CD4-positive, alpha-beta memory T cell (primary cell): ENCODE measurements around the gene FGR. TPM values are rescaled to one million over a fixed set of nuclear protein-coding genes. Genes with fewer than 3 reads are reported as not detected.

Experiments used
- CTCF ChIA-PET: fragments of 350-600 bp; sonication (Branson Sonifier 250); formaldehyde crosslinking; loops from one replicate; lab custom pipeline; 2021; ENCODE audit warnings: inconsistent platforms; ENCODE audit not compliant: partially characterized antibody; lab: Charles Lee
- POLR2A ChIA-PET: fragments of 350-600 bp; sonication (Branson Sonifier 250); formaldehyde crosslinking; loops from one replicate; lab custom pipeline; 2021; ENCODE audit not compliant: partially characterized antibody; lab: Charles Lee
- DNase-seq, 5 donors: peaks; one replicate each; pipeline versions ENCODE4 v3.0.0 to v3.0.0-alpha.2; 2020 to 2022; ENCODE audit warnings: mixed read lengths in 1 of 5
- H3K27ac ChIP-seq: one replicate; pipeline ENCODE4 v1.7.0; 2013; ENCODE audit warnings: low read depth, low read length
- H3K27me3 ChIP-seq: 2 replicates; pipeline ENCODE4 v1.7.0; 2013; ENCODE audit warnings: mild to moderate bottlenecking, low read length, moderate library complexity; ENCODE audit not compliant: insufficient read depth
- H3K36me3 ChIP-seq: 2 replicates; pipeline ENCODE4 v1.7.0; 2013; ENCODE audit warnings: mild to moderate bottlenecking, low read length, moderate library complexity; ENCODE audit not compliant: insufficient read depth
- H3K4me1 ChIP-seq: 2 replicates; pipeline ENCODE4 v1.7.0; 2013; ENCODE audit warnings: mild to moderate bottlenecking, low read length, moderate library complexity; ENCODE audit not compliant: insufficient read depth
- H3K4me3 ChIP-seq, 2 donors: one replicate each; pipeline ENCODE4 v1.7.0; 2013; ENCODE audit warnings: low read length in 2 of 2, mild to moderate bottlenecking in 1 of 2
- H3K9me3 ChIP-seq, 2 donors: one replicate each; pipeline ENCODE4 v1.7.0; 2013; ENCODE audit warnings: low read length in 2 of 2, control low read depth in 1 of 2; ENCODE audit not compliant: control insufficient read depth in 1 of 2
- H3K27ac Mint-ChIP-seq, 7 donors: one replicate each; pipeline ENCODE4 v1.8.0; 2020 to 2021; ENCODE audit warnings: mixed read lengths in 7 of 7, mild to moderate bottlenecking in 6 of 7, inconsistent platforms in 3 of 7, moderate library complexity in 3 of 7
- H3K27me3 Mint-ChIP-seq, 2 donors: one replicate each; pipeline ENCODE4 v1.8.0; 2020 to 2021; ENCODE audit warnings: mixed read lengths in 2 of 2
- H3K36me3 Mint-ChIP-seq, 2 donors: one replicate each; pipeline ENCODE4 v1.8.0; 2020 to 2021; ENCODE audit warnings: mixed read lengths in 2 of 2, inconsistent platforms in 1 of 2, mild to moderate bottlenecking in 1 of 2
- H3K4me1 Mint-ChIP-seq, 4 donors: one replicate each; pipeline ENCODE4 v1.8.0; 2020 to 2021; ENCODE audit warnings: mixed read lengths in 4 of 4, mild to moderate bottlenecking in 1 of 4
- H3K4me3 Mint-ChIP-seq, 8 donors: one replicate each; pipeline ENCODE4 v1.8.0; 2020 to 2021; ENCODE audit warnings: mixed read lengths in 8 of 8, mild to moderate bottlenecking in 7 of 8, moderate library complexity in 6 of 8, inconsistent platforms in 3 of 8
- H3K9me3 Mint-ChIP-seq, 8 donors: one replicate each; pipeline ENCODE4 v1.8.0; 2020 to 2021; ENCODE audit warnings: mixed read lengths in 8 of 8, mild to moderate bottlenecking in 5 of 8, inconsistent platforms in 3 of 8, moderate library complexity in 1 of 8
- intact Hi-C: fragments of 100-400 bp; cut with micrococcal nuclease; formaldehyde crosslinking; loops from one replicate; pipeline ENCODE4 v1.15.1; 2023
- polyA plus RNA-seq, 2 donors: library from polyadenylated mRNA; unstranded; fragments of 300-500 nt; fragmentation: Illumina TruSeq; gene quantifications; one replicate each; pipeline ENCODE4 v1.2.3, GENCODE V29; 2021
- total RNA-seq, 2 experiments: library from RNA; stranded (reverse); gene quantifications; one replicate each; pipeline ENCODE4 v1.2.3, GENCODE V29; 2021

FGR gene
- total and polyA plus RNA-seq, 4 experiments from 2014 or later: 0.12 to 2.9 (median 1.4) TPM

- no peaks in the 10 kb centered on the region for H3K36me3 ChIP-seq
- H3K9me3 ChIP-seq: no peaks in the 10 kb centered on the region
- peaks cover 24 to 40% (median 33%) of the 10 kb centered on the region in 4 donors for H3K4me1 Mint-ChIP-seq
- POLR2A ChIA-PET: interaction anchor here (0.9 to 3.9 kb wide), 14 partner anchors 11 to 270 kb away, joined by 3 to 26 read pairs (median 6); partner anchors contain the start of genes AHDC1, FAM76A, PPP1R8 and STX12
- intact Hi-C loops: loop anchor here (1.0 kb wide), 1 partner anchor 53 kb away; the partner anchor contains the start of gene FAM76A
- H3K27ac Mint-ChIP-seq: peak overlapping the region; percentile 90 to 99 (median 97)
- H3K4me3 ChIP-seq: peak overlapping the region; percentile 63 to 65
- H3K4me1 ChIP-seq: peaks cover 41% of the 10 kb centered on the region
- H3K9me3 Mint-ChIP-seq: no peaks in the 10 kb centered on the region
- peaks cover 0 to 4% of the 10 kb centered on the region in 2 donors for H3K36me3 Mint-ChIP-seq
- DNase-seq: no peak
- H3K27me3 Mint-ChIP-seq: no peaks in the 10 kb centered on the region
- peak overlapping the region; percentile 85 for H3K27ac ChIP-seq
- H3K4me3 Mint-ChIP-seq: peak overlapping the region; percentile 91 to 99 (median 96)
- H3K27me3 ChIP-seq: no peaks in the 10 kb centered on the region
- CTCF ChIA-PET: interaction anchor here (1.0 to 13.1 kb wide), 7 partner anchors 11 to 376 kb away, joined by 3 to 550 read pairs (median 4); partner anchors contain the start of genes AHDC1 and FAM76A
These were observed 37.7 kb upstream of the FGR start for GRCh38 chr1:27672750-27673112.

- peak within 1 kb of the TSS; percentile 63 to 65 for H3K4me3 ChIP-seq
- peak within 1 kb of the TSS; percentile 91 to 99 (median 96) for H3K4me3 Mint-ChIP-seq
- POLR2A ChIA-PET: interaction anchor here (0.9 to 3.9 kb wide), 18 partner anchors 10 to 339 kb away, joined by 3 to 26 read pairs (median 5); partner anchors contain the start of genes AHDC1, FAM76A, PPP1R8 and STX12
These were observed 37.2 kb upstream of the FGR start, which contains the start of gene IFI6 for GRCh38 chr1:27671964-27672749. TSS of gene IFI6 (minus strand) at chr1:27672192. CDS start at chr1:27669314, 2,878 bp downstream.

GRCh38 chr1:27669876-27670275 is 34.9 kb upstream of the FGR start:
- H3K4me3 ChIP-seq: peak overlapping the region in 1 of 2 donors; percentile 81
- POLR2A ChIA-PET: interaction anchor here (0.6 to 3.9 kb wide), 8 partner anchors 26 to 596 kb away, joined by 3 to 28 read pairs (median 3); partner anchors contain the start of genes FAM76A and STX12
- peaks cover 11 to 18% of the 10 kb centered on the region in 2 donors for H3K36me3 Mint-ChIP-seq

More at GRCh38 chr1:27671964-27672749, 37.2 kb upstream of the FGR start, which contains the start of gene IFI6:
- intact Hi-C loops: loop anchor here (1.0 to 2.0 kb wide), 2 partner anchors 53 to 159 kb away; partner anchors contain the start of genes FAM76A and PPP1R8
- Mint-ChIP-seq H3K4me1 (peaks cover 24 to 40% (median 33%) of the 10 kb centered on the region in 4 donors), H3K27me3 (no peaks in the 10 kb centered on the region), H3K9me3 (no peaks in the 10 kb centered on the region), H3K36me3 (peaks cover 4 to 7% of the 10 kb centered on the region in 2 donors), H3K27ac (peak within 1 kb of the TSS; percentile 90 to 99 (median 97))
- CTCF ChIA-PET: interaction anchor here (0.6 to 13.1 kb wide), 15 partner anchors 10 to 483 kb away, joined by 3 to 550 read pairs (median 3); partner anchors contain the start of genes AHDC1, FAM76A and STX12
- DNase-seq: peak; percentile 82 to 92 (median 82)
- Histone ChIP-seq H3K27ac (peak within 1 kb of the TSS; percentile 85), H3K27me3 (no peaks in the 10 kb centered on the region), H3K36me3 (no peaks in the 10 kb centered on the region), H3K9me3 (no peaks in the 10 kb centered on the region), H3K4me1 (peaks cover 41% of the 10 kb centered on the region)

GRCh38 chr1:27668808-27669723 is 34.1 kb upstream of the FGR start:
- Mint-ChIP-seq H3K27ac (peak overlapping the region; percentile 65 to 92 (median 82)), H3K4me1 (peaks cover 24 to 40% (median 33%) of the 10 kb centered on the region in 4 donors), H3K36me3 (peaks cover 11 to 18% of the 10 kb centered on the region in 2 donors), H3K27me3 (no peaks in the 10 kb centered on the region), H3K4me3 (peak overlapping the region; percentile 76 to 86 (median 83)), H3K9me3 (no peaks in the 10 kb centered on the region)
- H3K36me3 ChIP-seq: peaks cover 5% of the 10 kb centered on the region
- peaks cover 41% of the 10 kb centered on the region for H3K4me1 ChIP-seq
- POLR2A ChIA-PET: interaction anchor here (1.0 to 3.9 kb wide), 7 partner anchors 26 to 181 kb away, joined by 3 to 28 read pairs (median 3); partner anchors contain the start of genes FAM76A and STX12
- no peaks in the 10 kb centered on the region for H3K27me3 ChIP-seq
- H3K9me3 ChIP-seq: no peaks in the 10 kb centered on the region
- peak overlapping the region; percentile 24 for H3K27ac ChIP-seq
- intact Hi-C loops: loop anchor here (1.0 kb wide), 2 partner anchors 50 to 104 kb away; partner anchors contain the start of gene STX12
- CTCF ChIA-PET: interaction anchor here (0.5 to 13.1 kb wide), 46 partner anchors 10 to 1208 kb away, joined by 3 to 550 read pairs (median 4); partner anchors contain the start of genes AHDC1, FAM76A, PPP1R8 and STX12
- peak; percentile 81 to 87 (median 84) for DNase-seq
- peak overlapping the region; percentile 54 to 81 for H3K4me3 ChIP-seq

More at GRCh38 chr1:27669876-27670275, 34.9 kb upstream of the FGR start:
- intact Hi-C loops: loop anchor here (1.0 to 2.0 kb wide), 3 partner anchors 49 to 161 kb away; partner anchors contain the start of genes PPP1R8 and STX12
- DNase-seq: no peak
- Mint-ChIP-seq H3K4me1 (peaks cover 24 to 40% (median 33%) of the 10 kb centered on the region in 4 donors), H3K27ac (peak overlapping the region; percentile 65 to 92 (median 82)), H3K9me3 (no peaks in the 10 kb centered on the region), H3K4me3 (peak overlapping the region in 7 of 8 donors; percentile 76 to 86 (median 83)), H3K27me3 (no peaks in the 10 kb centered on the region)
- peaks cover 5% of the 10 kb centered on the region for H3K36me3 ChIP-seq
- CTCF ChIA-PET: interaction anchor here (0.5 to 13.1 kb wide), 45 partner anchors 9 to 1207 kb away, joined by 3 to 550 read pairs (median 4); partner anchors contain the start of genes AHDC1, FAM76A, PPP1R8 and STX12
- H3K9me3 ChIP-seq: no peaks in the 10 kb centered on the region
- no peak overlapping the region for H3K27ac ChIP-seq
- no peaks in the 10 kb centered on the region for H3K27me3 ChIP-seq
- peaks cover 41% of the 10 kb centered on the region for H3K4me1 ChIP-seq

GRCh38 chr1:27668121-27668807 is 33.3 kb upstream of the FGR start:
- H3K4me3 Mint-ChIP-seq: peak overlapping the region in 2 of 8 donors; percentile 18 to 25
- H3K27ac Mint-ChIP-seq: no peak overlapping the region
- H3K4me1 Mint-ChIP-seq: peaks cover 24 to 42% (median 35%) of the 10 kb centered on the region in 4 donors
- Histone ChIP-seq H3K4me3 (no peak overlapping the region), H3K27ac (no peak overlapping the region), H3K4me1 (peaks cover 46% of the 10 kb centered on the region), H3K9me3 (no peaks in the 10 kb centered on the region), H3K27me3 (no peaks in the 10 kb centered on the region), H3K36me3 (peaks cover 5% of the 10 kb centered on the region)
- intact Hi-C loops: no loop called here
- POLR2A ChIA-PET: interaction anchor here (3.3 kb wide), 1 partner anchor 58 kb away, joined by 28 read pairs; the partner anchor contains the start of gene FAM76A
- DNase-seq: no peak
- peaks cover 12 to 18% of the 10 kb centered on the region in 2 donors for H3K36me3 Mint-ChIP-seq
- CTCF ChIA-PET: interaction anchor here (2.2 to 13.1 kb wide), 2 partner anchors 56 to 57 kb away, joined by 12 to 550 read pairs; partner anchors contain the start of genes AHDC1 and FAM76A
- no peaks in the 10 kb centered on the region for H3K27me3 Mint-ChIP-seq
- H3K9me3 Mint-ChIP-seq: no peaks in the 10 kb centered on the region
